ENCODE results near the gene CFAP221.

CFAP221 gene

DNA sequence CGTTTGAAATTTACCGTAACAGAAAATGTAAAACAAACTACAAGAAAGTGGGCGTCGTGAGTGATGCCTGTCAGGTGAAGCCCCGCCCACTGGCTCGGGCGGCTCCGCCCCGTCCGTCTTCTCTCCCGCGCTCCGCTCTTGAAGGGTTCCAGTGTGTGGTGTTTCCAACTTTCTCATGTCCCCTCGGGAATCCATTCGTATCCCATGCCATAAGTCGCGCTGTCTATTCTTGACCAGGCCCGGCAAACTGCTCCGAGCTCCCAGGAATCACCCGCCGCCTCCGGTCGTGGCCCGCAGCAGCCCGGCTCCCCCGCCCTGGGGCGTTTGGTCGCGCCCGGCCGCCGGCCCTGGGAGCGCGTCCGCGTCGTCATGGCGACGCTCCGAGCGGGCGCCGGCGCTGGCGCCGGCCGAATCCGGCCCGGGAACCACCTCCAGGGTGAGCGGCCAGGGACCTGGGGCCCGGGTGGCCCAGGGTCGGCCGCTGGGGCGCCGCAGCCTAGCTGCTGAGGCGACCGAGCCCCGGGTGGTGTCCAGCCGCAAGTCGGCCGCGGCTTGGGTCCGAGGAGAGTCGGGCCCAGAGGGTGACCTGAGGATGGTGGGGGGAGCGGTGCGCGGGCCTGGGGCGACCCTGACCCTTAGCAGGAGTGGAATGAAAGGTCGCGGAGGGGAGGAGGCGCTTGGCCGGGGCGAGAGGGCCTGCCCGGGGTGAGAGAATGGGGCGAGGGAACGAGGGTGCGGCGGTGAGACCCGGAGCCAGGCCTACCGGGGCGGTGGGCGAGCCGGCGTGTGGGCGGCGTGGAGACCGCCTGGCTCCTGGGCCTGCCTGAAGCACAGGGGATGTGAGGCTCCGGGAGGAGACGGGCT is at the start of gene CFAP221:
Gene CFAP221, plus strand, starts transcription at position 375 of the 864 bp plus-strand sequence. CDS start 1,683 bp downstream, outside the sequence.
- DNase-seq: peak; percentile 60

DNA sequence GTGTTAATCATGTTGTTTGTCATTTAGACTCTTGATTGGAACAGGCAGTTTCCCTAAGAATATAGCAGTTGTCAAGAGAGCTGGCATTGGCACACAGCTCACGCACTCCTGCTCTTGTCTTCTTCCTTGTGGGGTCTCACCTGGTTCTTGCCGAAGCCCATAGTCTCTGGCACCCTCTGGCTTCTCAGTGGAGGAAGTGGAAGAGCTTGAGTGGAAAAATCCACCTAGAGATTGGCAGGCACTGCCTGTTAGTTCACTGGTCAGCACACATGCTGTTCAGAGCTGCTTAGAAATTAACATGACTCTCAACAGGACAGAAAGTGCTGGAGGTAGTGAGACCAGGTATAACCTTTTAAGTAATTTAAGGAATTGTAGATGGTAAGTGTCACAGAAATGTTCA is 48.3 kb upstream of the CFAP221 start:
- no peak for DNase-seq

DNA sequence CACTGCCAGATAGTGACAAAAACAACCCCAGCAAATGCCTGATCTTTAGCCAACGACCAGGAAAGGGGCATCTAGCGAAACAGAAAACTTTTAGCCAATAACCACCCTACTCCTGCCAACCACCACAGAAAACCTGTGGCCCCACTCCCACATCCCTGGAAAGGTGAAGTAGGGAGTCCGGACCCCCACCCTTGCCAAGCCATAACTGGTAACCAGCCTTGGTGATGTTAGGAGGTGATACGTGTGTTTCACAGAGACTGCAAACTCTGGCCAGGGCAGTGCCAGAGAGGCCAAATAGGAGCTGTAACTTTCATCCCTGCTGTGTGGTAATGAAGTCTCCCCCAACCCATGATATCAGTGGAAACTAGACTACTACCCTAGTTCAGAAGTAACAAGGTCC is 47.6 kb upstream of the CFAP221 start:
- no peak for DNase-seq

DNA sequence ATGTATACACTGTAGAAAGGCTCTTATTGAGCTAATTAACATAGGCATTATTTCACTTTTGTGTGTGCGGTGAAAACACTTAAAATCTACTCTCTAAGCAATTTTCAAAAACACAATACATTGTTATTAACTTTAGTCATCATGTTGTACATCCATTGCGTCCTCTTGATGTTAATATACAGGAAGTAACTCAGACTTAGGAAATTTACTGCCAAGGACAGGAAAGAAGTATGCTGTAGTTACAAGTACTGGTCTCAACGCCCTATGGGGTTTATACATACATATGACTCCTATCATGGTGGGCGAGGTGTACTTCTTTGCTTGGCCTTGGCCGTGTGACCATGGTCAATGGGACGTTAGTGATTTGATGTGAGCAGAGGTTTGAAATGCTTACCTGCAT is 35.5 kb upstream of the CFAP221 start:
- no peak for DNase-seq

DNA sequence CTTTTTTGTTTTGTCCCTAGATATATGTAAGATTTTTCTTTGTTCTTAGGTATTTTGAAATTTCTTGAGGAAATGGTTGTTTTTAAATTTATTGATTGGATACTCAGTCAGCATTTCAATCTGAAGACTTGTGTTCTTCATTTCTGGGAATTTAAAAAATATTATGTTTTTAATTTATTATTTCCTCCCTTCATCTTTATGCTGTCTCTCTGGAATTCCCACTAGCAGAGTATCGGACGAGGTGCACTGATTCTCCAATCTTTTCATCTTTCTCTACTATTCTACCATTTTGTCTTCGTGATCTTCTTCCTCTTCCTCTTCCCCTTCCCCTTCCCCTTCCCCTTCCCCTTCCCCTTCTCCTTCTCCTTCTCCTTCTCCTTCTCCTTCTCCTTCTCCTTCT is 32.3 kb upstream of the CFAP221 start:
- no peak for DNase-seq

DNA sequence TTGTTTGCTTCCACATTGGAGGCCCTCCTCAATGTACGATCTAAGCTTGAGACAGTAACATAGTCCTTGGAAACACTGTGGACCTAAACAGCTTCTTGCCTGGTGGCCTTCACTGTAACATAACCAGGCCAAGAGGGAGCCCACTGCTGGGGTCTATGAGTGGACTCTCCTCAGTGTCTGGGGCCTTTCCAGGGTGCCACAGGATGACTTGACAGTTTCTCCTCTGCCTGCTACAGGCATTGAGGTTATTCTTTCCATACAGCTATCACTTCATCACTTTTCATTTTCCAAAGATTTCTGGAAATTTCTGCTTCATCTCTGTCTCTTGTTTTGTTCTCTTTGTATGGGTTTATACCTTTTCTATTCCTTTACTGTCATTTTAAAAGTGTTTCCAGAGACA is 31.3 kb upstream of the CFAP221 start:
- DNase-seq: no peak

DNA sequence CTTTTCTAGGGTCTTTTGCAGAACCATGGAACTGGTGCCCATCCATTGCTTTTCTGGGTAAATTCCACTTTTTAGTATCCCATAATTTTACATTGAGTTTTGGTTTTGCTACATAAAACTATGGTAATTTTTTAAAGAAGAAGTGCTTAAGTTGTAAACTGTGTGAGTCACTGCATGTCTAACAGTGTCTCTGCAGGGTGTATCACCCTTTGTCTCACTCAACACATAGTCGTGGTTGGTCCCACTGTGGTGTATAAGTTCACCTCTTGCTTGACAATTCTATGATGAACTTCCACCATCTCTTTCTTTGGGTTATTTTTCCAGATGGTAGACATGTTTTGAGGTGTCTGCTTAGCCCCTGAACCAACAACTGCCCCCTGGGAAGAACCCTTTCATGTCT is 30.4 kb upstream of the CFAP221 start:
- DNase-seq: no peak

DNA sequence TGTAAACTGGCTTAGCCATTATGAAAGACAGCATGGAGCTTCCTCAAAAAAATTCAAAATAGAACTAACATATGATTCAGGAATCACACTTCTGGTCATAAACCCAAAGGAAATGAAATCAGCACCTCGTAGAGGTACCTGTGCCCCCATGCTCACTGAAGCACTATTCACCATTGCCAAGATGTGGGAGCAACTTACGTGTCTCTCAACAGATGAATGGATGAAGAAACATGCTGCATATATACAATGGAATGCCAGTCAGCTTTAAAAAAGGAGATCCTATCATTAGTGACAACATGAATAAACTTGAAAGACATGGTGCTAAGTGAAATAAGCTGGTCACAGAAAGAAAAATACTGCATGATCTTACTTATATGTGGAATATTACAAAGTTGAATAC is 28.1 kb upstream of the CFAP221 start:
- DNase-seq: no peak

DNA sequence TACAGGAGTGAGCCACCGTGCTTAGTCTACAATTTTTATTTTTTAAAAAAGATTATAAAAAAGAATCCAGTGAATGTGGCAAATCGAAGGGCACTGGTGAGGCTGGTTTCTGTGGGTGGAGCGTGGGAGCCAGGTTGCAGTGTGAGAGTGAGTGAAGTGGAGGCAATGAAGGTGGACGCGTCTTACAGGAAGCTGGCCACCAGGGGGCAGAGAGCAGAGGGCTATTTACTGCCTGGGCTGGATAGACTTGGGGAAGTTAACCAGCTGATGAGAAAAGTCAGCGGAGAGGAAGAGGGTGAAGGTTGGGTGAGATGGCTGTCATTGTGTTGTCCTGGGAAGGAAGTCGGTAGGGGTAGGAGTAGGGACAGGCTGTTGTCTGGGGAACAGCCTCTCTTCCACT is 26.8 kb upstream of the CFAP221 start:
- peak; percentile 67 for DNase-seq

DNA sequence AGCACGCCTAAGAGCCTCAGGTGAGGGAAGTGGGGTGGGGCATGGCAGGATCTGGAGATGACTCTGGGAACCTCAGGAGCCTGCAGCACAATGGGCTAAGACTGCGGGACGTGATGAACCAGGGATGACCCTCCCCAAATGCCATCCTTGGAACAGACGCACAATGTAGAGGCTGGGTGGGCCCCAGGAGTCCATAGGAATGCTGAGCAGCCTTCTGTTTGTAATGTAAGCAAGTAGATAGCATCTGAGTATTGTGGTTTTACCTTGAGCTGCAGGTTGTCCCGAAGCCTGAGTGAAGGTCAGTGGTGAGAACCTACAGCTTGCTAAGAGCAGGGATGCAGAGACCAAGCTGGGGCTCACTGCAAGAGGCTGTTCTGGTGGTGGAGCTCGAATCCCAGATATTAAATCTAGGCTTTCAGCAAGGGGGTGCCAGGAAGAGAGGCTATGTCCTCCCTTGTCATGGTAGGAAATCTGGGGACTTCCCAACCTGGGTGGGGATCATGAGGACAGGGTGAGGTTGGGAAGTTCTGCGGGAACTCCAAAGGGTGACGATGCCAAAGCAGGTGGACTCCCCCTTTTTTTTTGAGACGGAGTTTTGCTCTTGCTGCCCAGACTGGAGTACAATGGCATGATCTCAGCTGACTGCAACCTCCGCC is 25.7 kb upstream of the CFAP221 start:
- DNase-seq: no peak

DNA sequence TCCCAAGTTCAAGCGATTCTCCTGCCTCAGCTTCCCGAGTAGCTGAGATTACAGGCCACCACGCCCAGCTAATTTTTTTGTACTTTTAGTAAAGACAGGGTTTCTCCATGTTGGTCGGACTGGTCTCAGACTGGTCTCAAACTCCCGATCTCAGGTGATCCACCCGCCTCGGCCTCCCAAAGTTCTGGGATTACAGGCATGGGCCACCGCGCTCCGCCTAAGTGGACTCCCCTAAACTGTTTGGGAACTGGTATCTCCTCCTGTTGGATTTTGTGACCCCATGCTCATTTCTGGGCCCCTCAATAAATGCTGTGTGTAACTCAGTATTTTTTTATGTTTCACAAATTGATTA is 25.2 kb upstream of the CFAP221 start:
- DNase-seq: no peak

DNA sequence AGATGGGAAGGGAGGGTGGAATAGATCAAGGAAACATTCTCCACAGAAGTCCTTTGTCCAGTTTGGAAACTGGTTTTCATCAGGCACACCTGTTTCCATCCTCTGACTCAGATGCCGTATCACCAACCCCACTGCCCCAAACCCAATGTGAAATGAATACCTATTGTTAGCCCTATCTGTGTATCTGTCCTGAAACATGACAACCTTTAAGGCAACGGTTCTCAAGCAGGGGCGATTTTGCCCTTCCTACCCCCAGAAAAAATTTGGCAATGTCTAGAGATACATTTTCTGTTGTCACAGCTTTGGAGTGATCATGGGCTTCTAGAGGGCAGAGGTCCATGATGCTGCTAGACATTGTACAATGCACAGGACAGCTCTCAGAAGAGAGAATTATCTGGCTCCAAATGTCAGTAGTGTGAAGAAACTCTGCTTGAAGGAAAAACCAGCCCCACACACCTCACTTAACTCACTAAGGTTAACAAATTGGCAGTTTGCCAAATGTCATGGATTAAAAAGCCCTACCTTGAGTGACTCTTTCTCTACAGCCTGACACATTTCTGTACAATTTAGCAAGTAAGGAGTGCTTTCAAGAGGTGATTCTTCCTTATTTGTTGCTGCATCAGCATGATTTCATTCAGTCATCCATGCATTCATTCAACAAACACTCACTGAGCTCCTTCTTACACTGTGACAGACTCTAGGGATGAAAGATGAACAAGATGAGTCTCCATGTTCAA is 23.4 kb upstream of the CFAP221 start:
- DNase-seq: no peak

DNA sequence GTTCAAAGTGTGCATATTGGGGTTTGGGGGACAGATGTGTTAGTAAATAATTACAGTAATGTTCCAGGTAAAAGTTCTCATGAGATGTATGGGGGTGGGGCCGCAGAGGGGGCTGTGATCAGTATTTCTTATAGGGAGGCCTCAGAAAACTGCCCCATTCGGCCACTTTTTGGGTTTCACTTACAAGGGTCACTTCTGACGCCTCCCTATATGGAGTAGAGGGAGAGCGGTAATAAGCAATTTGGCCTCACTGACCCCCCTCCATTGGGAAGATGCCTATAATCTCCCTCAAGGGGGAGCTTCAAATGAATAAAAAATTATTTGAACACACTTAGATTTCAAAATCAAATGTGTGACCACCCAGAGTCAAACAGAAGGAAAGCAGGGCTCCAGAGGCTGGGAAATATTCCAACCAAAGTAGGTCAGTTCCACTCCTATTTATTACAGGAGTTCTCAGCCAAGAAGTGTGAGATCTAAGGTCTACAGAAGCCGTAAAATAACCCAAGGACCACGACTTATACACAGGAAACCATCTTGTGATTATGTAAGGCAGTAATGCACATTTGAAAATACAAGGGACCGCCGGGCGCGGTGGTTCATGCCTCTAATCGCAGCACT is 22.7 kb upstream of the CFAP221 start:
- DNase-seq: no peak

DNA sequence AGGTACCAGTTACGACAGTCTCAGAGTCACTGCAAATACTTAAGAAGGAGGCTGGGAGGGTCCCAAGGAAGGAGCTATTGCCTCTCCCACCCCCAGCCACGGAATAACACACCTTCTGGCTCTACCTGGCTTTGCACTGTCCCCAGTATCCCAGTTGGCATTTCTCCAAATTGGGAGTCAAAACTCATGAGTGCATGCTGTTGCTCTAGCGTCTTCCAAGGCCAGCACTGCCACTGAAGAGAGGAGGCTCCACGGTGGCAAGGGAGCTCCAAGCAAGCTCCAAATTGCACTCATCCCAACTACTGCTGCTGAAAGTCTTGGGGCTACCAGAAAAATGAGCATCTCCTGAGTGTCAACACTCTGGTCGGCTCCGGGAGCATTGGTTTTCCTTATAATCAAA is 21.6 kb upstream of the CFAP221 start:
- DNase-seq: no peak

DNA sequence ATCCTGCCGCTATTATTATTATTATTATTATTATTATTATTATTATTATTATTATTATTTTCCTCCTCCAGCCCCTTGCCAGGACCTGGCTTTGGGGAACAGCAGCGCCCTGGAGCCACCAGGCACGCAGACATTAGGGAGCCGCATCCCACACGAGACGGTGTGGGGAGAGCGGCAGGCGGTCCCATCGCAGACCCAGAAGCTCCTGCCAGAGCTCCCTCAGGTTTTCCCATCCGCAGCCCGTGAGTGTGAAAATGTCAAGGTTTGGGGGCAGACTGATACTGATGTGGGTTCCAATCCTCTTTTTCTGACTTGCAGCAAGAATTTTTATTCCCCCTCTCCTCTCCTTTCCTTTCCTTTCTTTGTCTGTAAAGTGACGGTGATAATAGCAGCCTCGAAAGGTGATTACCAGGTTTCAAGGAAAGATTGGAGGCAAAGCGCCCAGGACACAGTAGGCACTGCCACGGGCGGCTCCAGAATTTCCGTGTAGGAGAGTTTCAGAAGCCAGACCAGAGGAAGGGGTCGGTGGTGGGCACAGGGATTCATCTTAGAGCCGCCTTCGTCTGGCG is 20.8 kb upstream of the CFAP221 start:
- no peak for DNase-seq

DNA sequence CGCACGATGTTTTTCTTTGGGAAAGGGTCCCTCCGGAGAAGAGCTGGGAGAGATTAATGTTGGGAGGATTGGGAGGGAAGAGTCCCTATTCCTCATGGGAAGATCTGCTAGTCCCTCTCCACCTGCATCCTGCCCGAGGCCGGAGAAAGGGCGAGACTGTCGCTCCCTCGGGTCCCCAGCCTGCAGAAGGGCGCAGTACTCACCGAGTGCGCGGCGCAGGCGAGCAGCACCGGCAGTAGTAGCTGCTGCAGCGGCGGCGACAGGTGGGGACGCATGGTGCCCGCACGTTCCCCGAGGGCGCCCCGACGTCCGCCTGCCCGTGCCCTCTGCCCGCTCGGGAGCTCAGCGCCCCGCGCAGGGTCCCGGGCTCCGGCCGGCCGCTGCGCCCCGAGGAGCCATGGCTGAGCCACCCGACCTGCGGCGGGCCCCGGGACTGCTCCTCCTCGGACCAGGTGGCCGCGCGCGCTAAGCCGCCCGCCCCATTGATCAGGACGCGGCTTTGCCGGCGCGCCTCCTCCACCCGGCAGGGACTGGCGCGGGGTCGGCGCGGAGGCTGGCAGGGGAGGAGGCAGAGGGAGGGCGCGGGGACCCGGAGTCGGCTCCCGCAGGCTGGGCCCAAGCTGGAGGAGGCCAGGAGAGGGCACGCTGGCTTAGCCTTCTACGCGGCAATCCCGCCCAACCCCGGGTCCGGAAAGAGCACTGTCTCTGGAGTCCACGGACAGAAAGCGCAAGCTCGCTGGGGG is 20.1 kb upstream of the CFAP221 start, which contains the start of gene SCTR:
Gene SCTR, minus strand, starts transcription at position 532 of the 743 bp plus-strand sequence. Its CDS starts 257 bp downstream, at position 275.
- no peak for DNase-seq

DNA sequence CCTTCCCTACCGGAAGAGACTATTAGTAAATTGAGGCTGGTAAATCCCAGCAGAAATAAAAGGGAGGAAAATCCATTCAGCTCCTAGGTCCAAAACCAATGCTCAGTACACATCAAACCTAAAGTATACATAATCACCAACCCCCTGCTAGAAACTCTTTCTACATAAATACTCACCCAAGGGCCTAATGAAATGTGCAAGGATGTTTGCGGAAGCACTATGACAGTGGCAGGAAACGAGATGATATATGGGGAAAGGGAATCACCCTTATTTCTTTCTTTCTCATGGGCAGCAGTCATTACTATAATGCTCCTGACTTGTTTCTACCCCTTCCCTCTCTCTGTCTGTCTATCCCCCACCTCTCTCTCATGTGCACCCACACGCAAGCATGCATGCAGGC is 18.6 kb upstream of the CFAP221 start:
- DNase-seq: no peak

DNA sequence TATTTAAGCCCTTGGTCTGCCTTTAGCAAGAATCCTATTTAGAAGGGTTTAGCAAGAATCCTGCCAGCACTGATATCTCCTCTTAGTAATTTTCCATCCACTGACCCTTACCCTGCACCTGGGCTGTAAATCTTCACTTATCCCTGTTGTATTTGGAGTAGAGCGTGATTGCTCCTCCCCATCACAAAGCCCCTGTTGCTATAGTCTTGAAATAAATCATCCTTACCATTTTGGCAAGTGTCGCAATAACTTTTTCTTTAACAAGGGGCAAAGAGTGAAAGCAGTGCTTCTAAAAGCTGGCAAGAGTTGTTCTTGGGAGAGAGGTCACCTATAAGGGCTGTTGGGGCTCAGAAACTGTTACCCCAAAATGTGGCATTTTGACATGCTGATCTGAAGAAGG is 16.2 kb upstream of the CFAP221 start:
- DNase-seq: no peak

DNA sequence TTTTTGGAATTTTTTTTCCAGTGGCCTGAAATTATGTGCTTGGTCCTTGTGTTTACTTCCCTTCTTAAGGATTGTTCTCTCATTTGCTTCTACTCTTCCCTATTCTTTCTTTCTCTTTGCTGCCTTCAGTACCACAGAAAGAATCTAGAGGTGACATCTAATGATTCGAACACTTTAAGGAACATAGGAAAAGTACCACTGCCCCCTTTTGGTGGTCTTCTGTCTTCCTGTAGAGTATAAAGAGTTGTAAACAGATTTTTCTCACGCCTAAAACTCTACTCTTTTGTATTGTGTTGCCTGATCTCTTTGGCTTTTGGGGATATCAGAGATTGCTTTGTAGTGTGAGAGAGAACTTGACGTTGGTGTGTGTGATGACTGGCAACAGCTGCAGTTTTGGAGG is 13.0 kb upstream of the CFAP221 start:
- no peak for DNase-seq

DNA sequence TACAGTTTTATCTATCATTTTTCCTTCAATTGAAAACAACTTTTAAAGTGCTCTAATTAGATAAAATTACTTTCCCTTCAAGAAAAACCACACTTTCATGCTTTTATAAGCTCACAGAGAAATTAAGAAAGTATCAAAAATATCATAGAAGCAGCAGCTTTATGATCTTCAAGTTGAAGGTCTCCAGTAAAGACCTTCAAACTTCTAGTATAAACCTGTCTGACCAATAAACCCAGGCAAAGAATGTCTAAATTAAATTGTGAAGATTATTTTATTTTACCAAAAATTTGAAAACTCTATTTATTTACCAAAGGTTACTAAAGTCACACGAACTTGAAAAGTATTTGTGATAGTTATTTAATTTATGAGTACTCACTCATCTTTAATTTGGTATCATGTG is 10.7 kb upstream of the CFAP221 start:
- DNase-seq: no peak

DNA sequence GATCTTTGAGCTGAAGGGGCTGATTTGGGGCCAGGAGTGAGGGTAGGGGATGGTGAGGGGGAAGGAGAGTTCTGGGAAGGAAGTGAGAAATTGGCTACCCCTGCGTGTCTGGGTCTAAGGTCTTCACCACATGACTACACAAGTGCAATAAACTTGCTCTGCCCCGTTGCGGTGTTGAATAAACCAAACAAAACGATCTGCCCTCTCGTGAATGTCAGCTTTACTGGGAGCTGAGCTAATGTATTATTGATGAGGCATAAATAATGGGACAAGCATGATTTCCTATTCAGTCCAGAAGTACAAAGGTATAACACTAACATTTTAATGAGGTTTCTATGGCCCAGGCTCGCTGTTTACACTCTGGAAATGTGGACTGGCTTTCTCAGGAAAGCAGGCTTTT is 8.0 kb upstream of the CFAP221 start:
- DNase-seq: no peak

DNA sequence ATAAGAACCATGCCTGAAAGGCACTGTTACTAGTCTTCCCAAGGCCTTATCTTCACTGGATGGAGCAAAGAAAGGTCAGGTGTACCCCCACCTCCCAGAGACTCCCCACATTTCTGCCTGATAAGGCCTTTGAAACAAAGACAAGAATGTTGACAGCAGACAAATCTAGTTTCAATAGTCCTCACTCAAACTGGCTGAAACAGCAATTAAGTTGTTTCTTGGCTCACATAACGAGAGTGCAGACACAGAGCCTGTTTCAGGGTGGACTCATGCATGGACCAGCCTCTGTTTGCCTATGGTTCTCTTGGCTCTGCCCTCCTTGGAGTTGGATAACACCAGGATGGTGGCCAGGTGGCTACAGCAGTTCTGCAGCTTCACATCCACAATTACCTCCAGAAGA is 7.5 kb upstream of the CFAP221 start:
- no peak for DNase-seq
